NCI-H1048 (cell line): ENCODE data around the gene EIF1AX.
"Not testable (repeated sequence)": the region's sequence is repeated elsewhere in the genome, so short reads cannot be mapped to it uniquely, and the experiment has no call there.

Source experiments
- DNase-seq: peaks from one replicate; lab custom pipeline; 2025; lab: John Stamatoyannopoulos, UW

The EIF1AX gene

DNA sequence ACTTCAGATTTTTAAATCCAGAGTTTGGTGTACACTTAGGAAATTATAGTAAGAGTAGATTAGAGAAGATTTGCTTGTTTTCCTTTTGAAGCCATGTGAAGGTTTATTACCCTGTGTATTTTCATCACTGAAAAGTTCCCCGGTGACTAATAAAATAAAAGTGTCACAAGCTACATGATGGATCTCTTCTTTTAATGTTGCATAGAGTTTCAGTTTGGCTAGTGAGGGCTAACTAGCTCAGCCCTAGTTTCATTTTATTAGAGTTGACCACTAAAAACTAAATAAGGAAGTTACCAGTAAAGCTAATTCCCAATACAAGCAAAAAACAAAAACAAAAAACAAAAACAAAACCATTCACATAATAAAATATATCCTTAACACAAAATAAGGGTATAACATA lies 14.8 kb downstream of the EIF1AX start:
- not testable (repeated sequence) for DNase-seq

DNA sequence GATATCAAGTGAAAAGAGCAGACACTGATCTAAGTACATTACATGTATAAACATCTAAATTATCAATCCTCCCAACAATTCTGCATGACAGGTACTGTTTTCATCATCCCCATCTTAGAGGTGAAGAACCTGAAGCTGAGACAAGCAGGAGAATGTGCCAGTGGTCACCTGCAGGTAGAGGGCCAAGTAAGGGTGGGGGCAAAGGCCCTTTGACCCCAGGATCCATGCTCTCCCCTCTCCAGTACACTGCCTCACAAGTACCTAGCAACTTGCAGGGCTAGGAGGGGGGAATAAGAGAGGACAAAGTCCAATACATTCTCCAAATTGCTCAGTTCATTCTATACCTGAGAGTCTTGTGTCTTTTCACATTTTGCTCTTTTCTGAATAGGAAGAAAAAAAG lies 16.7 kb downstream of the EIF1AX start:
- no peak for DNase-seq

DNA sequence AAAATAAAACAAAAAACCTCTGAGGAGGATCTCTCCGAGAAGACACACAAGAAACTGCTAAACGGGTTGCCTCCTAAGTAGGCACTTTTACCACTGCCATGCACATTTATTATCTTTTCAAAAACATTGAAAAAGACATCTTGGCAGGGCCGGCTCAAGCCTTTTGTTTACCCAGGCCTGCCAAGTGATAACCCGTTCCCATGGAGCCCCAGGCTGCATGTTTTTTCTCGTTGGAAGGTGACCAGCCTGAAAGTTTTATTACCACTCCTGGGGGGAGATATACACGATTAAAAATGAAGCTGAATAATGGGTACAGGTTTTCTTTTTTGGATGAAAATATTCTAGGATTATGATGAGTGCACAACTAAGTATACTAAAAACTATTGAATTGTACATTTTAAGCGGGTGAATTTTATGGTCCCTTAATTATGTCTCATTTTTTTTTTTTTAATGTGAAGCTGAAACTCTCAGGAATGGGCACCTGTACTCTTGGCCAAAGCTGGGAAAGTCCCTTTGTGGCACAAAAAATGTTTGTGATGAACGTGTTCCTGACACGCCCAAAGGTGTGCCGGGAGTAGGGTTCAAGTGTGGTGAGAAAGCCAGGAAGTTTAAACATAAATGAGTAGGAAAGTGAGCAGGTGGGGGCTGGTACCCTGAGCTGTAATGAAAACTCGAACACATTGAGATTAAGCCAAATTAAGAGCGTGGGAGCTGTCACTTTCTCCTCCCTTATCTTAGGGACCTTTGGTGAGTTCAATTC lies 23.4 kb downstream of the EIF1AX start:
- no peak for DNase-seq

DNA sequence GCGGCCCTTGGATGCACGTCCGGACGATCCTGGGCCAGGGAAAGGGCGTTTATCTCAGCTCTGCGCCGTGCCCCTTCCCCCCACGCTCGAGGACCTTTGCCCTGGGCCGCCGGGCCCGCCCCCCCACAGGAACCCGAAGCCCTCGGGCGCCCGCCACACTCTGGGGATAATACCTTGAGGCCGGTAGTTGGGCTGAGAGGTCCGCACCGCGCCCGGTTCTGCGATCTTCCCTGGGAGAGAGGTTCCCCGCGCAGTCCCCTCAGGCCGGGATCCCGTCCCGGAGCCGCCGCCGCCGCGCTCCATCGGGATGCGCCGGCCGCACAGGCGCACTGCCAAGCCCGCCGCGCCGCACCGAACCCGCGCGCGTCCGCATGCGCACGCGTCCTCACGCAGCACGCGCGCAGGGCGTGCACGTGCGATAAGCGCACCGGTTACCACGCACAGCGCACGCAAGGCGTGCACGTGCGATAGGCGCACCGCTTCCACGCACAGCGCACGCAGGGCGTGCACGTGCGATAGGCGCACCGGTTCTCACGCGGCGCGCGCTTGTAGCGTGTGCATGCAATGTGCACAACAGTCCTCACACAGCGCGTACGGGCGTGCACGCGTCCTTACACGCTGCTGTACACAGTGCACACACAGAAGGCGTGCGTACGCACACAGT lies 24.9 kb downstream of the EIF1AX start, which contains the start of gene MAP7D2:
TSS of gene MAP7D2 (minus strand) at position 331 of the 664 bp plus-strand sequence. CDS start at position 303, 28 bp downstream.
- no peak for DNase-seq

DNA sequence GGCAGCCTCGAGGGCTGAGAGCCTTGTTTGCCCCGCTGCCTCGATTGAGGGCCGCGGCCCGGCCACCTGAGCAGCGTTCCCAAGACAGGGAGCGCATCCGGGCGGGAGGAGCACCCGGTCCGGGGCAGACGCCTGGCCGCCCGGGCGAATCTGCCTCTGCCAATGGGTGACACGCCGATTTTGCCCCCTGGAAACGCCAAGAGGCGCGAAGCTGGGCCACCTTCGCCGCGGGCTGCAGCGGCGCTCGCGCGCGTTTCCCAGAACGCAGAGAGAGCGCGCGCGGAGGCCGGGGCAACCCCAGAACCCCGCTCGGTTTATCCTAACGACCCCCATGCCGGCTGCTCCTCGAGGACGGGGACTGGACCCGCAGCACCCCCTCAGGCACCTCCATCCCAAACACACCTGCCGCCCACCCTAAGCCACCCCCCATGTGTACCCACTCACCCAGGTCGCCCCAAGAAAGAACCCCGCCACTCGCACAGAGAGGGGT lies 25.5 kb downstream of the EIF1AX start:
- no peak for DNase-seq

DNA sequence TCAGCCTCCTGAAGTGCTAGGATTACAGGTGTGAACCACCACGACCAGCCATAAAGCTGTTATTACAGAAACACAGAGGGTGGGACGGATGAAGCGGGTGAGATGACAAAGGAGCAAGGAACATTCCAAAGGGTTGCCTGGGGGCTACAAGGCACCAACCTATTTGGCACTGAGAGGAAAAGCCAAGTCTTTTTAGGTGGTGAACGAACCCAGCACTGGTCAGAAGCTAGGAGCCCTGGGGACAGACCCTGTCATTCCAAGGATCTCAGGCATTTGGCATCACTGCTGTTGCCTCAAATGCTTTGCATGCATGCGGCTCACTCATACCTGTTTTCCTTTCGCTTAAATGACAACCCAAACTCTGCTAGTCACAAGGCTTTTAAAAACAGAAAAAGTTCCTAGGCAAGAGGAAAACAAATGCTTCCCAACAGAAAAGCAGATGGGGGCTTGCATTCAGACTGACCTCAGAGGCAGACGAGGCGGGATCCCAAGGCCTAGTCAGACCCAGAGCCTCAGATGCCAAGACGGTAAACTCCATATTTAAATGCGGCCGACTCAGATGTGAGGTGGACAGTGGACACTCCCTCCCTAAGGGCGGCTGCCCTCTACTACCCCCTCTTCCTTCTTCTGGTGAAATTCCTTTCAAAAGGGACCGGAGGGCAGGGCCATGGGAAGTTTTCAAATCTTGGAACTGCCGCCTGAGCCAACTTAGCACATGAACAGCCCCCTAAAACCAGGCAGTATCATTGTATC lies 29.4 kb downstream of the EIF1AX start:
- no peak for DNase-seq

DNA sequence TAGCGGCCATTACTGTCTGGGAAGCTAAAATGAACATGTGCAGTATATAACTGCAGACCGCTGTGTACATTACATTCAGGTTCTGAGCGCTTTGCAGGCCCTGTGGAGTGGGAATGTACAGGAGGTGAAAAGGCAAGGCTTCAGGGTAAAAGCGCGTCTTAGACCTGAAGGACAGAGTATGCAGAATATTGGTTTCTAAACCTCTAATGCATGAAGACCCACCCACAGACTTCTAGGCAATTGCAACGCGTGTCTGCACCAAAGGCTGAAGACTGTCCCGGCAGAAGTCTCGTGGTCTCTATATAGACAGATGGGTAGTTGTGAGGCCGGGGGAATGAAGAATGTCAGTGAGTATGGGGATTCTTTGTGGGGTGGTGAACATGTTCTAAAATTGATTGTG lies 30.4 kb downstream of the EIF1AX start:
- no peak for DNase-seq

DNA sequence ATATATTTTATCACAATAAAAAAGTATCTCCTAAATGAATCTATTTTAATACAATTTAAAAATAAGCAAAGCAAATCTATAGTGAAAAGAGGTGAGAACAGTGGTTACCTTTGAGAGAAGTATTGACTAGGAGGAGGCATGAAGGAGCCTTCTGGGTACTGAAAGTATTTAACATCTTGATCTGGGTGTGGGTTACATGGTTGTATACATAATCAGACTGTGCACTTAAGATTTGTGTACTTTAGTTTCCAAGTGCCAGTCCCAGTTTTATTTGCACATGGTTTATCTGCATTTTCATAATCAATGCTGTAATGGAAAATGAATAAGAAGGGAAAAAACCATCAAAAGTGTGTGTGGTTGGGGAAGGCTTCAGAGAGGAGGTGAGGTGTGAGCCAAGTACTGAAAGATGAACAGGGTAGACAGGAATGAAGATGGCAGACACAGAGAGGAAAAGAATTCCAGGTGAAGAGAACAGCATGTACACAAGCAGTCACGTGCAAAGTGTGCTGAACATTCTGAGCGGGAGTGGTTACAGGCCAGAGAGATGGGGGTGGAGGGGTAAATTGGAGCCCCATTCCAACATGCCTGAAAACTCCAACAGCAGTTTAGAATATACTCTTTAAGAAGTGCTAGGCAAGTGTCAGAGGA lies 39.6 kb downstream of the EIF1AX start:
- no peak for DNase-seq

DNA sequence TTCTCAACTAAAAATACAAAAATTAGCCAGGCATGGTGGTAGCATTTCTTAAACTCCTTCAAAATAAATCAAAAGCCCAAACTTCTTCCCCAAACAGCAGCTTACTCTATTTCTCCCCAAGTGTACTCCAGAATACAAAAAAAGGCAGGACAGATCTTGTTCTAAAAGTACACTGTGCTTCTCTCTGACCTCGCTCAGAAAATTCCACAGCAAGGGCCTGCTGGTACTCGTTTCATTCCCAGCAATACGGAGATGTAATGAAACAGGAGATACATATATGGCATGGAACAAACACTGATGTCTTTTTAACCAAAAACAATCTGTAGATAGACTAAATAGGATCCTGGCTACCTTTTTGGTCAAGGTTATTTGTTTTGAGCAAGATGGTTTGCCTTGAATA lies 50.1 kb downstream of the EIF1AX start:
- DNase-seq: no peak

DNA sequence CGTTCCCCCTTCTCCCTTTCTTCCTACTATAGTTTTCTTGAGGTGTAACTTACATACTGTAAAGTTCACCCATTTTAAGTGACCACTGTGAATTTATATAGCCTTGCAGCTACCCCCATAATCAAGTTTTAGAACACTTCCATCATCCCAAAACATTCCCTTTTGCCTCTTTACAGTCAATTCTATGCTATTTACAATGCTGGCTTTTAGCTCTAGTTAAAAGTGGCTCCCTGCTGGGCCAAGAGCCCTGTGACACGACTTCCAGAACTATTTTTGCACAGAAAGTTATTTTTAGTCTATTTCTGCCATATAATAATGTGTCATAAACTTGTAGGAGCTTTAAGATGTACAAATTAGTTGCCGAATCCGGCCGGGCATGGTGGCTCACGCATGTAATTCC lies 51.8 kb downstream of the EIF1AX start:
- no peak for DNase-seq

DNA sequence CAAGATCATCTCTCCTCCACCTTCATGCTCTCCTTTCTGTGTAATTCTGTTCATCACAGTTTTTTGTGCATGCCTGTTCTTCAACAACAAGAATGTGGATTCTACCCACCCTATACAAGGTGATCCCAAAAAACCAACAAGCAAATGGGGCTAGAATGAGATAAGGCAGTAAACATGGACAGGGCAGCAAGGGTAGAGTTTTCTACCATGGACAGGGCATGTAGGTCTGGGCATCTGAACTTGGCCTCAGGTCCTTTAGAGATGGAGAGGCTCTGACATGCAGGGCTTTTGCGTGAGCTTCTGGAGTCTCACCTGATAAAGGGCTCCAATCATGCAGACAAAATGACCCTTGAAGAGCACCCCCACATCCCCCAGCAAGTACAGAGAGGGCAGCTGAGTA lies 61.4 kb downstream of the EIF1AX start:
- DNase-seq: no peak
